HG03159 (cell line): ENCODE measurements around the gene BCAS1.

ENCODE experiments used
- ATAC-seq: cut with Tn5 transposase; IDR thresholded peaks from one replicate; pipeline ENCODE4 v1.9.1; 2021; ENCODE audit warnings: mild to moderate bottlenecking, moderate library complexity; ENCODE audit not compliant: unreplicated experiment

Gene BCAS1

GRCh38 chr20:53914091-53914780 lies 156.2 kb downstream of the BCAS1 start:
- no peak for ATAC-seq

GRCh38 chr20:53911301-53911700 lies 159.1 kb downstream of the BCAS1 start:
- no peak for ATAC-seq

GRCh38 chr20:53910351-53911002 lies 159.9 kb downstream of the BCAS1 start:
- no peak for ATAC-seq

- ATAC-seq, result no peak
These were observed 162.2 kb downstream of the BCAS1 start for GRCh38 chr20:53907968-53908751.

- no peak for ATAC-seq
These were observed 164.6 kb downstream of the BCAS1 start for GRCh38 chr20:53905820-53906191.

- no peak for ATAC-seq
These were observed 165.2 kb downstream of the BCAS1 start for GRCh38 chr20:53905019-53905819.

GRCh38 chr20:53904261-53904660 lies 166.1 kb downstream of the BCAS1 start:
- no peak for ATAC-seq

GRCh38 chr20:53903652-53903987 lies 166.8 kb downstream of the BCAS1 start:
- ATAC-seq, result no peak

GRCh38 chr20:53902968-53903651 lies 167.3 kb downstream of the BCAS1 start:
- no peak for ATAC-seq

GRCh38 chr20:53901497-53902096 lies 168.8 kb downstream of the BCAS1 start:
- ATAC-seq, result no peak

GRCh38 chr20:53901064-53901463 lies 169.3 kb downstream of the BCAS1 start:
- no peak for ATAC-seq

GRCh38 chr20:53900380-53900999 lies 169.9 kb downstream of the BCAS1 start:
- ATAC-seq, result no peak

GRCh38 chr20:53899351-53900167 lies 170.8 kb downstream of the BCAS1 start:
- ATAC-seq, result peak; percentile 75

GRCh38 chr20:53898556-53898931 lies 171.8 kb downstream of the BCAS1 start:
- ATAC-seq, result no peak

GRCh38 chr20:53897884-53898555 lies 172.4 kb downstream of the BCAS1 start:
- ATAC-seq, result no peak

GRCh38 chr20:53896647-53897046 lies 173.7 kb downstream of the BCAS1 start:
- ATAC-seq, result no peak

GRCh38 chr20:53896041-53896440 lies 174.4 kb downstream of the BCAS1 start:
- ATAC-seq, result no peak

GRCh38 chr20:53895385-53895755 lies 175.0 kb downstream of the BCAS1 start:
- no peak for ATAC-seq
